ENCODE data around the gene IP6K3. TPM values are rescaled to one million over a fixed set of nuclear protein-coding genes. Genes with fewer than 3 reads are reported as not detected.

The IP6K3 gene
- total RNA-seq, 5 donors from 2014 or later (not counting 1 experiment from before 2014, with no cell fraction given): not detected

DNA sequence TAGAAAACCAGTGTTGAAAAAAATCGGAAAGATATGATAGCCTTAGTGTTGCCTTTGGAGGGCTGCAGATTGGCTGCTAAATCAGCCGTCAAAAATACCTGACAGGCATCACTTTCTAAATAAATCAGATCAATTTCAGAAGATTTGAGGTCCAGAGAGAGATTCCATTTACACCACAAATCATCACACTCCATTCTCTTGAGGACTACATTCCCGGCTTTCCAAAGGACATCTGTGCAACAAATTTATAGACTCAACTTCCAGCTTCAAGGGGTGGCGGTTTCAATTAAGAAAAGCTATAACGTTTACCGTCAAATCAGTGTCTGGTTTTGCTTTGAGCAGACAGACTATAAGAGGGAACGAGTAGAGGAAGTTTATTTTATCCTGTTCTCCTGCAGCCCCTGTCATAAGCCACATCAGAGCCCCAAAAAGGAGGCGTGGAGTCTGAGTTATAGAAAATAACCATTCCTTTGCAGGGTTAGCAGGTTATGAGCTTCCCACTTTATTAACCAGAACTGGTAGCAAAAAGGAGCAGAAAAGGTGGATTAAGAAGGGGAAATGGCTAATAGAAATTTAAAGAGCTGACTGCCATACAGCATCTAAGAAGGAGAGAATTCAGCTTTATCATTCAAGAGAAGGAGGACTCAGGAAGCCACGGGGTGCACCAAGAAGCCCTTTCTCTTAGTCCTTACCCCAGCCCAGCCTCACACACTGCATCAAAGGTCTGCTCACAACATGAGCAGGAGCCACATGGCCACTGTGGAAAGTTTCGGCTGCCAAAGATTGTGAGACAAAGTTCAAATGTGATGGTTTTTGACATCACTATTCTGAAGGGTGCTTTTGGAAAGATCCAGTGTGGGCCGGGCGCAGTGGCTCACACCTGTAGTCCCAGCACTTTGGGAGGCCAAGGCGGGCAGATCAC, 22.3 kb downstream of the IP6K3 start:
- H3K36me3 Mint-ChIP-seq: no peaks in the 10 kb centered on the region
- no peaks in the 10 kb centered on the region for H3K9me3 ChIP-seq
- ATAC-seq (replicated peaks in 1 of 4) (peak; percentile 66 to 96 (median 74)), DNase-seq (peak in 1 of 35 experiments; percentile 24)
- H3K27me3 ChIP-seq (replicated peaks in 1 of 2; ENCODE audit: control insufficient read depth in 2 of 2, extremely low read depth in 1 of 2, insufficient read depth in 2 of 2, low read length in 1 of 2): peaks cover 0 to 31% of the 10 kb centered on the region in 2 experiments
- peaks cover 11 to 14% of the 10 kb centered on the region in 2 experiments for H3K4me1 ChIP-seq (ENCODE audit: control insufficient read depth in 1 of 2, extremely low read depth in 1 of 2, insufficient read depth in 2 of 2, low read length in 2 of 2)
- no peaks in the 10 kb centered on the region for H3K9me3 Mint-ChIP-seq
- no peaks in the 10 kb centered on the region for H3K36me3 ChIP-seq (ENCODE audit: control insufficient read depth in 2 of 2, extremely low read depth in 1 of 2, insufficient read depth in 1 of 2, low read length in 1 of 2)
- H3K4me1 Mint-ChIP-seq: peaks cover 19 to 33% (median 22%) of the 10 kb centered on the region in 3 donors
- 58% methylated on average over 4 of the region's 13 CpGs for WGBS (ENCODE audit: insufficient coverage)
- H3K27ac ChIP-seq (ENCODE audit: low read length): no peak overlapping the region
- ChIA-PET POLR2A (no interaction called here), CTCF (interaction anchor here in 1 of 2 donors (1.1 kb wide), 1 partner anchor 13 kb away, joined by 5 read pairs; the partner anchor contains the start of gene UQCC2)
- H3K27me3 Mint-ChIP-seq: peaks cover 0 to 21% of the 10 kb centered on the region in 2 donors
- H3K4me3 Mint-ChIP-seq: peak overlapping the region; percentile 28 to 60 (median 37)
- H3K4me3 ChIP-seq (ENCODE audit: control insufficient read depth in 1 of 2, extremely low read depth in 1 of 2, low read length in 1 of 2): peak overlapping the region in 1 of 2 donors; percentile 29
- peak overlapping the region; percentile 77 to 83 for H3K27ac Mint-ChIP-seq

DNA sequence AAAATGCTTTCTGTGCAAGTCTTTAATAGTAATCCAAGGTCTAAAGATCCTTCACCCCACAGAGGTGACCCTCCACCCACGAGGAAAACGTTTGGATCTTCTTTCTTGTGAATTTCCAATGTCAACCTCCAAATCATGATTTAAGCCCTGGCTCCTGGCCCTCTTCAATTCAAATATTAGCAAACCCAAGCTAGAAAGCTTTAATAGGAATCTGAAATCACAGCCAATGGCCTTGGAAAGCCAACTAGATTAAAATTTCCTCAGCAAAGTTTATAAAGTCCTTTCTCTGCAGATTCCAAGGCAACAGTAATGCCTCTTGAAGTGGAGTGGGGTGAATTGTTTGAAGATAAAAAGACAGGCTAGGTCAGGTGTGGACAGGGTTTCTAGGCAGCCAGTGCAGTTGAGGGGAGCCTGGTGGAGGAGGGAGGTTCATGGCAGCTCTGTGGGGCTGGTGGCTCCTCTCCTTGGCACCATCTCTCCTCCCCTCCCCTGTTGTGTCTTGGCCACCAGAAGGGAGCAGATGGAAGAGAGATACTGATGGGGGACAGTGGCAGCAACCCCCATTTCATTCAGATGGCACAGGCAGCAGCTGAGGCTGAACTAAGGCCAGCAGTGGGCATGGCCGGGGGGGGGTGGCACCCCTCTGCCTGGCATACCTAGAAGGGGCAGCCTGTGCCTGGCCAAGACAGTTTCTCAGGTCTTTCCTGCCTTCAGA, 23.2 kb downstream of the IP6K3 start:
- no peak for ATAC-seq (replicated peaks in 1 of 4)
- H3K27me3 ChIP-seq (replicated peaks in 1 of 2; ENCODE audit: control insufficient read depth in 2 of 2, extremely low read depth in 1 of 2, insufficient read depth in 2 of 2, low read length in 1 of 2): peaks cover 0 to 36% of the 10 kb centered on the region in 2 experiments
- DNase-seq: no peak
- H3K27me3 Mint-ChIP-seq: peaks cover 0 to 24% of the 10 kb centered on the region in 2 donors
- no peaks in the 10 kb centered on the region for H3K9me3 ChIP-seq
- H3K27ac Mint-ChIP-seq: peak overlapping the region; percentile 77 to 83
- H3K9me3 Mint-ChIP-seq: no peaks in the 10 kb centered on the region
- peaks cover 19 to 28% (median 22%) of the 10 kb centered on the region in 3 donors for H3K4me1 Mint-ChIP-seq
- peaks cover 11 to 14% of the 10 kb centered on the region in 2 experiments for H3K4me1 ChIP-seq (ENCODE audit: control insufficient read depth in 1 of 2, extremely low read depth in 1 of 2, insufficient read depth in 2 of 2, low read length in 2 of 2)
- no peaks in the 10 kb centered on the region for H3K36me3 Mint-ChIP-seq
- no peaks in the 10 kb centered on the region for H3K36me3 ChIP-seq (ENCODE audit: control insufficient read depth in 2 of 2, extremely low read depth in 1 of 2, insufficient read depth in 1 of 2, low read length in 1 of 2)
- H3K27ac ChIP-seq (ENCODE audit: low read length): no peak overlapping the region
- ChIA-PET POLR2A (no interaction called here), CTCF (interaction anchor here in 1 of 2 donors (0.7 to 1.1 kb wide), 2 partner anchors 12 kb away, joined by 3 to 5 read pairs; partner anchors contain the start of gene UQCC2)
- WGBS (ENCODE audit: insufficient coverage): 53% methylated on average over 3 of the region's 3 CpGs
- H3K4me3 ChIP-seq (ENCODE audit: control insufficient read depth in 1 of 2, extremely low read depth in 1 of 2, low read length in 1 of 2): no peak overlapping the region
- H3K4me3 Mint-ChIP-seq: peak overlapping the region in 2 of 3 donors; percentile 28 to 60

GRCh38 chr6:33722103-33722623, 24.5 kb downstream of the IP6K3 start:
- Histone ChIP-seq H3K36me3 (ENCODE audit: control insufficient read depth in 2 of 2, extremely low read depth in 1 of 2, insufficient read depth in 1 of 2, low read length in 1 of 2) (no peaks in the 10 kb centered on the region), H3K4me1 (ENCODE audit: control insufficient read depth in 1 of 2, extremely low read depth in 1 of 2, insufficient read depth in 2 of 2, low read length in 2 of 2) (peaks cover 11 to 14% of the 10 kb centered on the region in 2 experiments), H3K4me3 (ENCODE audit: control insufficient read depth in 1 of 2, extremely low read depth in 1 of 2, low read length in 1 of 2) (no peak overlapping the region), H3K27me3 (replicated peaks in 1 of 2; ENCODE audit: control insufficient read depth in 2 of 2, extremely low read depth in 1 of 2, insufficient read depth in 2 of 2, low read length in 1 of 2) (peaks cover 0 to 40% of the 10 kb centered on the region in 2 experiments), H3K9me3 (no peaks in the 10 kb centered on the region), H3K27ac (ENCODE audit: low read length) (no peak overlapping the region)
- Mint-ChIP-seq H3K27ac (no peak overlapping the region), H3K27me3 (peaks cover 0 to 24% of the 10 kb centered on the region in 2 donors), H3K4me1 (peaks cover 19 to 27% (median 22%) of the 10 kb centered on the region in 3 donors), H3K4me3 (no peak overlapping the region), H3K36me3 (no peaks in the 10 kb centered on the region), H3K9me3 (no peaks in the 10 kb centered on the region)
- ChIA-PET CTCF (no interaction called here), POLR2A (no interaction called here)
- DNase-seq (no peak), ATAC-seq (replicated peaks in 1 of 4) (no peak)
- 81% methylated on average over 5 of the region's 5 CpGs for WGBS (ENCODE audit: insufficient coverage)

DNA sequence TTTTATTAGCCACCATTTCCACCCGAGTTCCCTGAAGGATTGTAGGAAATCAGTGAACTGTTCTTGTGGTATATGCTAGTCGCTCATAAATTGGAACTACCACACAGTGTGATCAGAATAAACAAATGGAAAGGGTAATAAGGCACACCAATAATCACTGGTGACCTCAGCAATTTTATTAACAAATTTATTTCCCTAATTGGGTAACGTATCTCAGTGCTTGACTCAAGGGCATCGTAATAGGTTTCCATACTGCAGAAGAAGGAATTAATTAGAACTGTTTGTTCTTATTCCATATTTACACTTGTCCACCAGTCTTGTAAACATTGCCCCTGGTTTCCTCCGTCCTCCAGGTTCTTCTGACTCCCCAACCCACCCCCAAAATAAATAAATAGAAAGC, 25.2 kb downstream of the IP6K3 start:
- no peaks in the 10 kb centered on the region for H3K36me3 ChIP-seq (ENCODE audit: control insufficient read depth in 2 of 2, extremely low read depth in 1 of 2, insufficient read depth in 1 of 2, low read length in 1 of 2)
- DNase-seq: no peak
- ChIA-PET CTCF (no interaction called here), POLR2A (no interaction called here)
- Mint-ChIP-seq H3K27ac (no peak overlapping the region), H3K9me3 (no peaks in the 10 kb centered on the region), H3K36me3 (no peaks in the 10 kb centered on the region), H3K27me3 (peaks cover 0 to 22% of the 10 kb centered on the region in 2 donors), H3K4me3 (no peak overlapping the region), H3K4me1 (peaks cover 19 to 27% (median 22%) of the 10 kb centered on the region in 3 donors)
- no peak overlapping the region for H3K4me3 ChIP-seq (ENCODE audit: control insufficient read depth in 1 of 2, extremely low read depth in 1 of 2, low read length in 1 of 2)
- no peak for ATAC-seq (replicated peaks in 1 of 4)
- H3K4me1 ChIP-seq (ENCODE audit: control insufficient read depth in 1 of 2, extremely low read depth in 1 of 2, insufficient read depth in 2 of 2, low read length in 2 of 2): peaks cover 11 to 14% of the 10 kb centered on the region in 2 experiments
- no peak overlapping the region for H3K27ac ChIP-seq (ENCODE audit: low read length)
- no CpG with 5 or more reads among the region's 5 CpGs for WGBS (ENCODE audit: insufficient coverage)
- H3K9me3 ChIP-seq: no peaks in the 10 kb centered on the region
- H3K27me3 ChIP-seq (replicated peaks in 1 of 2; ENCODE audit: control insufficient read depth in 2 of 2, extremely low read depth in 1 of 2, insufficient read depth in 2 of 2, low read length in 1 of 2): peaks cover 0 to 34% of the 10 kb centered on the region in 2 experiments

DNA sequence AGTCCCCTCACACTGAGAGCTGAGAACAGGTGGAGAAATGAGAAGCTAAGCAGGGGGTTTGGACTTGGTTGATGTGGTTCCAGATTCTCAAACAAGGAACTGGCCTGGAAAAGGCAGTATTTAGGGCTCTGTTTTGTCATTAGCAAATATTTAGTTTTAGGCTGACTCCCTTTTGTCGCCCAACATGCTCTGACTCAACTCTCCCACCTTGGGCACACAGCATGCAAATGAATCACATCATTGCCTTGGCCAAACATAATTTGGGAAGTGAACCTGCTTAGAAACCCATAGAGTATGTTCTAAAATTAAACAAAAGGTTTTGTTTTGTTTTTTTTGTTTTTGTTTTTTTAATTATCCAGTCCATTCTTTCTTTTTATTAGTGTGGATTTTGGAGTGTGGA, 25.7 kb downstream of the IP6K3 start:
- CTCF ChIA-PET: no interaction called here
- ATAC-seq (replicated peaks in 1 of 4): no peak
- no CpG with 5 or more reads among the region's 1 CpG for WGBS (ENCODE audit: insufficient coverage)

More for the DNA sequence above, 25.7 kb downstream of the IP6K3 start:
- H3K4me1 Mint-ChIP-seq: peaks cover 19 to 27% (median 22%) of the 10 kb centered on the region in 3 donors
- no peak overlapping the region for H3K27ac Mint-ChIP-seq
- Histone ChIP-seq H3K27me3 (replicated peaks in 1 of 2; ENCODE audit: control insufficient read depth in 2 of 2, extremely low read depth in 1 of 2, insufficient read depth in 2 of 2, low read length in 1 of 2) (peaks cover 0 to 28% of the 10 kb centered on the region in 2 experiments), H3K9me3 (no peaks in the 10 kb centered on the region), H3K4me3 (ENCODE audit: control insufficient read depth in 1 of 2, extremely low read depth in 1 of 2, low read length in 1 of 2) (no peak overlapping the region), H3K4me1 (ENCODE audit: control insufficient read depth in 1 of 2, extremely low read depth in 1 of 2, insufficient read depth in 2 of 2, low read length in 2 of 2) (peaks cover 11 to 14% of the 10 kb centered on the region in 2 experiments), H3K27ac (ENCODE audit: low read length) (no peak overlapping the region), H3K36me3 (ENCODE audit: control insufficient read depth in 2 of 2, extremely low read depth in 1 of 2, insufficient read depth in 1 of 2, low read length in 1 of 2) (no peaks in the 10 kb centered on the region)
- DNase-seq: no peak
- no peak overlapping the region for H3K4me3 Mint-ChIP-seq
- H3K27me3 Mint-ChIP-seq: peaks cover 0 to 22% of the 10 kb centered on the region in 2 donors
- H3K36me3 Mint-ChIP-seq: no peaks in the 10 kb centered on the region
- no peaks in the 10 kb centered on the region for H3K9me3 Mint-ChIP-seq
- POLR2A ChIA-PET: no interaction called here
